GM19239 (cell line): ENCODE measurements around the gene ALKBH1.
"Not testable (repeated sequence)": the region's sequence is repeated elsewhere in the genome, so short reads cannot be mapped to it uniquely, and the experiment has no call there.

Experiments used
- DNase-seq: peaks from one replicate; pipeline ENCODE4 v3.0.0; 2011; ENCODE audit warnings: low spot score; ENCODE audit not compliant: insufficient read length
- FAIRE-seq: peaks from 2 replicates; lab custom pipeline; 2011; peaks lifted over from hg19 to GRCh38; lab: Jason Lieb, UNC

Gene ALKBH1

DNA sequence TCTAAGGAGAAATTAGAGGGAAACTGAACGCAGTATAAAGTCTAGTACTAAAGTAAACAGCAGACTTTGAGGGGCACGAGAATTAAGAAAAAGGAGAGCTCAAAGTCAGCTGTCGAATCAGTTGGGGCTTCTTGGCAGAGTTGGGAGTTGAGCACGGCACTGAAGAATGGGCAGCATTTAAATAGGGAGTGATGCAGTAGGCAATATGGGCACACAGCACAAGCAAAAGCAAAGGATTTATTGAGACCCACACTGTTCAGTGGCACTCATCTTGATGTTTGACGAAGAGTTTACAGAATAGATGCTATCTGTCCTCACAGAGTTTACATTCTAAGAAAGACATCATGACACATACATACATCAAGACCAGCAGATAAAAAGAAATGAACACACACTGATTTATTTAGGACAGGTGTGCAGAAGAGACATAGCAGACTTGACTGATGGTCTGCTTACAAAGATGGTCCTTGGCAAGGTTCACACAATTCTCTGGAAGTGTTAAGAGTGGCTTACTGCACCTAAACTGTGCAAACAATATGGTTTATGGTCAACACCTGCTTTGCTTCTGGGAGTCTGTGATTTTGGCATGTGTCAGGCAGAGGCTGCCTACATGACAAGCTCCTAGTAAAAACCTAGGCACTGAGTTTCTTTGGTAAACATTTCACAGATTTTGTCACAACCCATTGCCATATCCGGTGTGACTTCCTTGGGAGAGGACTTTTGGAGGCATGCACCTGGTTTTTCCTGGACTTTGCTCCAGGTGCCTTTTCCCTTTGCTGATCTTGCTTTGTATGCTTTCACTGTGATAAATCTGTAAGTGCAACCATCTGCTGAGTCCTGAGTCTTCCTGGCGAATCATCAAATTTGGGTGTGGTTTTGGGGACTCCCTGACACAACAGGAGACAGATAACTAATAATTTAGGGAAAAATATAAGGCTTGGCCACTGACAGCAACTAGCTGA is 26.3 kb downstream of the ALKBH1 start:
- FAIRE-seq (no peak), DNase-seq (no peak)

DNA sequence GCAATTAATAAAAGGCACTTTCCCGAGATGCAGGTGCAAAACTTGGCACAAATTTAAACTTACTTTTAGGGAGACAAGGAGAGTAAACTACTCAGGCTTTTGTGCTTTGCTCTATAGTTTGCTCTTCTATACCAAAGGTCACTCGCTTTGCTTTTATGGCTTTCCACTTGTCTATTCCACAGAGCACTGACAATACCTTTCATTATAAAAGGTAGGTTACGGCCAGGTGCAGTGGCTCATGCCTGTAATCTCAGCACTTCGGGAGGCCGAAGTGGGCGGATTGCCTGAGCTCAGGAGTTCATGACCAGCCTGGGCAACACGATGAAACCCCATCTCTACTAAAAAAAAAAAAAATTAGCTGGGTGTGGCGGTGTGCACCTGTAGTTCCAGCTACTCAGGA is 32.9 kb downstream of the ALKBH1 start:
- FAIRE-seq (no peak), DNase-seq (no peak)

DNA sequence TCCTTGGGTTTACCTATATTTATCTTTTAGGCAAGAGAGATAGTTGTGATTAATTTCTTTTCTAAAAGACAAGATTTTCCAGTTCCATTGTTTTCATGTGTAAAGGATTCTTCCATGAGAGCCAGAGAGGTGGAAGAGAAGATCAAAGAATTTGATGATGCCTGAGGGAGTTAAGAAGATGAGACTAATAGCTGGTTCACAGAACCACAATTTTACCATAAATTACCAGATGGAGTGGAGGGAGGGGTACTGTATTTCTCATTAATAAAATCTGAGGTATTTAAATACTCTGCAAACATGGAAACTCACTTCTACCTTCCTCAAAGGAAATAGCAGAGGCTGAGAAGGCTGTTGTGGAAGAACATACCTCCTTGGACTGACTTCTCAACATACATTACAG is 34.6 kb downstream of the ALKBH1 start:
- no peak for FAIRE-seq

DNA sequence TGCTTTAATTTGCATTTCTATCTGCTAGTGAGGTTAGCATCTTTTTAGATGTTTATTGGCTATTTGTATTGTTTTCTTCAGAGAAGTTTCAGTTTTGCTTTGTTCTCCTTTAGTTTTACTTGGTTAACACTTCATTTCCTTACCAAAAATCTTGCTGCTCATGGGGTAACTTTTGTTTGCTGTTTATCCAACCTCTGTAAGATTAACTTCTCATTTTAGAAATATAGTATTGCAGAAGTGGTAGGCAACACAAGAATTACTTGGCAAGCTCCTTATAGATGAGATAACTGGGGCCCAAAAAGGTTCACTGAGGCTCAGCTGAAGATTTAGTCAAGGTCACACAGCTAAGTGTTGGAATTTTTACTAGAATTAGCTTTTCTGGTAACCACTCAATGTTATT is 40.5 kb downstream of the ALKBH1 start:
- FAIRE-seq, result no peak
- no peak for DNase-seq

More for the DNA sequence above, 34.6 kb downstream of the ALKBH1 start:
- DNase-seq, result no peak

DNA sequence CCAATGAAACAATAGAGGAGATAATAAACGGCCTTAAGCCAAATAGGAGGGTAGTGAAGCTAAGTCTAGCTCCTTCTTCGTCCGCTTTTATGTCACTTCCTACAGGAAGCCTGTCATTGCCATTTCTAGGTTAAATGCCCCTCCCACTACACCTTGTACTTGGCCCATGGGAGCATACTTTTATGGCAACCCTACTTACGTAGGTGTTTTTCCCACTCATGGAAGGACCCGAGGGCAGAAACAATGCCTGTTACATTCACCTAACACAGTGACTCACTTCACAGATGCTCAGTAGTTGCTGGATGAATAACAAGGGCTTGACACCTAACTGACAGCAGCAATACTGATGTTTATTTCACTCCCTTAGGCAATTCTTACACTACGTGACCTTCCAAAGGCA is 44.5 kb downstream of the ALKBH1 start:
- FAIRE-seq (no peak), DNase-seq (no peak)

DNA sequence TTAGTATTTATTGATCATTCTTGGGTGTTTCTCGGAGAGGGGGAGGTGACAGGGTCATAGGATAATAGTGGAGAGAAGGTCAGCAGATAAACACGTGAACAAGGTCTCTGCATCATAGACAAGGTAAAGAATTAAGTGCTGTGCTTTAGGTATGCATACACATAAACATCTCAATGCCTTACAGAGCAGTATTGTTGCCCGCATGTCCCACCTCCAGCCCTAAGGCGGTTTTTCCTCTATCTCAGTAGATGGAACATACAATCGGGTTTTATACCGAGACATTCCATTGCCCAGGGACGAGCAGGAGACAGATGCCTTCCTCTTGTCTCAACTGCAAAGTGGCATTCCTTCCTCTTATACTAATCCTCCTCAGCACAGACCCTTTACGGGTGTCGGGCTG is 46.3 kb downstream of the ALKBH1 start:
- not testable (repeated sequence) for DNase-seq, FAIRE-seq

DNA sequence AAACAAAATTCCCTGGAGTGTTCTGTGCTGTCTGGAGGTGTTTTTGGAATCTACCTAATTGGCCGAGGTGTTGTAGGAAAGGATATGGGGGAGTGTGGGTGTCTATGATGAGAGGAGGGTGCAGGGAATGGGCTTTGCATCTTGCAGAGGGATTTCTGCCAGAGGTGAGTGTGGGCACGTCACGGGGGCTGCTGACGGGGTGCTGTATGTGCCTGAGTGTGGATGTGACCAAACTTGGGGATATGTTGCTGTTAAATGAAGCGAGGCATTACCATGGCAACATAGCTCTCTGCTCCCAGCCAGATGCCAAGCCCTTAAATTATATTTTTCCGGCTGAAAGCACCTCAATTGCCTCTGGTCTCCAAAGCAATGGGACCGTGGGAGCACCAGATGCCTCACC is 47.1 kb downstream of the ALKBH1 start:
- DNase-seq (no peak), FAIRE-seq (no peak)

DNA sequence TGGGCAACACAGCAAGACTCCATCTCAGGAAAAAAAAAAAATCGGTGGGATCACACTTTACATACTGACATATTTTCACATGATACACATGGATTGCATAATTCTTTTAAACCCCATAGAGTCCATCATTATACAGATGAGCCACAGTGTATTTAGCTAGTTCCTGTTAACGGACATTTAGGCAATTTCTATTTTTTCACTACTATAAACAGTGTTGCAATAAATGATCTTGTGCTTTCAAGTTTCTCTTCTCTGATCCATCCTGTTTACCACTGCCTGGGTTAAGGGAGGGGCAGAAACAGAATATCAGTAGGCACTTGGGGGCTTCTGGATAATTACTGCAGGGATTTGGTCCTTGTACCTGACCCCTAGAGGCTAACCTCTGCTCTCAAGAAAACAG is 48.0 kb downstream of the ALKBH1 start:
- DNase-seq (no peak), FAIRE-seq (no peak)

DNA sequence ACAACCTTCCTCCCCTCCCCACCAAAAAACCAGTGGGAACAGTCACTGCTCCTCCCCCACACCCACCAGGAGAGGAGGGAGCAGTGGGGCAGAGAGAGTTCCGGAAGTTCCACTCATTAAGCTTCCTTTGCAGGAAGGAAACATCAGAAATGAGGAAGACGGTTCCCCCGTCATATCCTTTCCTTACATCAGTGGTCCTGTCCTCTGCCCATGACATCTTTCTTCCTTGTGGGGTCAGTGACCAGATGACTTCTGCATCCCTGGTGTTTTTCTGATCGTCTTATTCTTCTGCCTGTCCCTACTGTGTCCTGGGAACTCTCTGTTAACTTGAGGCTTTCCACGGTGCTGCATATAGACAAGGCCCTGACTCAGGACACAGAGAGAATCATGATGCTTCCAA is 50.5 kb downstream of the ALKBH1 start:
- no peak for FAIRE-seq

DNA sequence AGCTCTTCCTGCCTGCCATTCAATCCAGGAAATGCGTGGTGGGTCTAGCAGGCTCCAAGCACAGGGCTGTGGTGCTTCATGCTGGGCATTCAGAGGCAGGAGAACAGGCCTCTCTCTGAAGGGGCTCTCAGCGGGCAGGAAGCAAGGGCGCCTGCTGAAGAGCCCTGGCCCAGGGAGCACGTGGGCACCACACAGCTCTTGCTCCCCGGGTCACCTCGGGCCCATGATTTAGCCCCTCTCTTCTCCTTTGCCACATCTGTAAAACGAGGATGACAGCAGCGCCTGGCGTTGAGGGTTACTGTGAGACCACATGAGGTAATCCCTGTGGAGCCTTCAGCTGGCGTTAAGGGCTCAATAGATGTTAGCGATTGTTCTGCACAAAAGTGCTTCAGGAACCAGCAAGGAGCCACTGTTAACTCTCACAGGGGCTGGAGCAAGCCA is 53.8 kb downstream of the ALKBH1 start:
- FAIRE-seq, result no peak
- DNase-seq, result no peak

More for the DNA sequence above, 50.5 kb downstream of the ALKBH1 start:
- no peak for DNase-seq

DNA sequence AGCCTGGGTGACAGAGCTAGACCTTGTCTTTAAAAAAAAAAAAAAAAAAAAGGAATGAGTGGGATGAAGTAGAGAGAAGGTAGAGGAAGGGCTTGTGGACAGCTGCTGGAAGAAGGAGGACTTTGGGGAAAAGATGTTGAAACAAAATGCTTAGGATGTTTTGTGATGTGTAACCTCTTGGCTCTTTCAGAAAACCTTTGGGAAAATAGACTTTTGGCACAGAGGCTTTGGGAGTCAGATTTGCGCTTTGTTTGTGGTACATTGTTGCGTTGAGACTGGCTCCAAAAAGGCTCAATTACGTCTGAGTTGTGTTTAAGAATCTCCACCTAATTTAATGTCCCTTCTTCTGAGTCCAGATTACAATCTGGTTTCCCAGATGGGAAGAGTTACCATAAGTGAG is 58.5 kb downstream of the ALKBH1 start:
- FAIRE-seq (no peak), DNase-seq (no peak)

DNA sequence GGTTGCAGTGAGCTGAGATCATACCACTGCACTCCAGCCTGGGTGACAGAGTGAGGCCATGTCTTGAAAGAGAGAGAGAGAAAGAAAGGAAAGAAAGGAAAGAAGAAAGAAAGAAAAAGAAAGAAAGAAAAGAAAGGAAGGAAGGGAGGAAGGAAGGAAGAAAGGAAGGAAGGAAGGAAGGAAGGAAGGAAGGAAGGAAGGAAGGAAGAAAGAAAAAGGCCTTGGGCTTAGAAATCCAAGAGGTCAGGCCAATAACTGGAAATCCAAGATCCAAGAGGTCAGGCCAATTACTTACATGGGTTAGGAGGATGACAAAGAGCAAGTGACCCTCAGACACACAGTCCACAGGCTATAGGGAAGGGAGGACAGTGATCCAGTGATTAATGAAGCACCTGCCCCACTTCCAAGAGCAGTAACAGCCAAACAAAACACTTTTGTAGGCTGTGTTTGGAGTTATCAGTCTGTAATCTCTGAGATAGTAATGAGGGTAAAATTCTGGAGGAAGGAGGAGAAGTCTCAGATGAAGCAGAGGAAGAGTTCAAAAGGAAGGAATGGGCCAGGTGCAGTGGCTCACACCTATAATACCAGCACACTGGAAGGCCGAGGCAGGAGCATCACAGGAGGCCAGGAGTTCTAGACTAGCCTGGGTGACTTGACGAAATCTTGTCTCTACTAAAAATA is 59.2 kb downstream of the ALKBH1 start:
- DNase-seq, result no peak

DNA sequence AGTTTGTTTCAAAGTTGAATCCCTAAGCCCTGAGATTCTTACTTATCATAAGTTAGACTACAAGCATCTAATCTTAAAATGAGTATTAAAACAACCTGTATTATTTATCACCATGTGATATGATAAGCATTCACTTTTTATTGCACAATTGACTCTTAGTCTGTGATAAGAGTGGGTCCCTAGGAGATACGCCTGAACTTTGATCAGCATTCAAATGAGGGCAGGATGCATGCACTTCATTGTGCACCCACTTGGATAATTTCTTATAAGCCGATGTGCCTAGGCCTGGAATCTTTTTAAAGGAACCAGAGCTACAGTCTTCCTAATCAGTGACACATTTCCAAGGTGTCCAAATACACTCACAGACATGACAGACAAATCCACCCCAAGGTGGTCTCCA is 60.0 kb downstream of the ALKBH1 start:
- FAIRE-seq (no peak), DNase-seq (no peak)

More for the DNA sequence above, 59.2 kb downstream of the ALKBH1 start:
- no peak for FAIRE-seq

DNA sequence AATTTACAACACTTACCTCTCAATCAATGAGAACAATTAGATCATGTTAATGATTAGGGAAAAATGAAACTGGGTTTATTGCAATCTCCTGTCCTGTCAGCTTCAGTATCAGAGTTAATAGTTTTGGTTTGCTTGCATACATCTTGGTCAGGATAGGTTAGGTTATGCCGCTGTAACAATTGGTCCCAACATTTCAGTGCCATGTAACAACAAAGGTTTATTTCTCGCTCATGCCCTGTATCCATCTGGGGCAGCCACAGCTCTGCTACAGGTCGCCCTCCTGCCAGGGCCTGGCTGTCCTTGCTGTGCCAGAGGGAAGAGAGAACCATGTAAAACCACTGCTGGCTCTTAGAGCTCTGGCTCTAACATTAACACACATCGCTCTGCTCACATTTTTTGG is 60.9 kb downstream of the ALKBH1 start:
- DNase-seq, result no peak
- no peak for FAIRE-seq

DNA sequence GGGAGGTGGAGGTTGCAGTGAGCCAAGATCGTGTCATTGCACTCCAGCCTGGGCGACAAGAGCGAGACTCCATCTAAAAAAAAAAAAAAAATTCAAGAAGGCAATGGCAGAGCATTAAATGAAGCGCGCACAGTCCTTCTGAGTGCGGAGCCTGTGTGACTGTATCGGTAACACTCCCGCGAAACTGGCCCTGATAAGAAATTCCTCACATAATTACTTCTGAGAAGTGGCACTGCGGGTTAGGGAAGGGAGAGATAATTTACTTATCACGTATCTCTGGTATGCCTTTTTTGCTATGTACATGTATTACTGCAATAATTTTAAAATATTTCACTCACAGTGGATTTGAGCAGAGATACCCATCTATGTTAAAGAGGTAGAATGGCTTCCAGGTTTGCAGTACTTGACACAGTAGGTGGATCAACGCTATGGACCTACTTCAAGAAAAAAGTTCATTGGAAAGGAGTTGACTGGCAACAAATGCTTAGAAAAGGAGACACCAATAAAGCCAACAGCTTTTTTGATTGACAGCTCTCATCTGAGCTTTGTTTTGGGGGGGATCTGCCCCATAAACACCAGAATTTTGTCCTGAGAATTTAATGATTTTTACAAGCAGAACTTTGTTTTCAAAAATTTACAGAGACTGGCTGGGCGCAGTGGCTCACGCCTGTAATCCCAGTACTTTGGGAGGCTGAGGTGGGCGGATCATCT is 62.1 kb downstream of the ALKBH1 start:
- no peak for DNase-seq
- no peak for FAIRE-seq

DNA sequence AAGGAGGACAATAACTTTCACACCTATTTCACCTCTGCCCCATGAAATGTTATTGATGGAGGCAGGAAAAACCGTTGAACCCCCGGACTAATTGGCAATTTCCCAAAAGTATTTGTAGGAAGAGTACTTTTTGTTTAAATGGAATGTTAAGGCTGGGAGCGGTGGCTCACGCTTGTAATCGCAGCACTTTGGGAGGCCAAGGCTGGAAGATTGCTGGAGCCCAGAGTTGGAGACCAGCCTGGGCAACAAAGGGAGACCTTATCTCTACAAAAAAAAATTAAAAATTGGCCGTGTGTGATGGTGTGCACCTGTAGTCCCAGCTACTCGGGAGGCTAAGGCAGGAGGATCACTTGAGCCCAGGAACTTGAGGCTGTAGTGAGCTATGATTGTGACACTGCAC is 65.4 kb downstream of the ALKBH1 start:
- FAIRE-seq (no peak), DNase-seq (no peak)

DNA sequence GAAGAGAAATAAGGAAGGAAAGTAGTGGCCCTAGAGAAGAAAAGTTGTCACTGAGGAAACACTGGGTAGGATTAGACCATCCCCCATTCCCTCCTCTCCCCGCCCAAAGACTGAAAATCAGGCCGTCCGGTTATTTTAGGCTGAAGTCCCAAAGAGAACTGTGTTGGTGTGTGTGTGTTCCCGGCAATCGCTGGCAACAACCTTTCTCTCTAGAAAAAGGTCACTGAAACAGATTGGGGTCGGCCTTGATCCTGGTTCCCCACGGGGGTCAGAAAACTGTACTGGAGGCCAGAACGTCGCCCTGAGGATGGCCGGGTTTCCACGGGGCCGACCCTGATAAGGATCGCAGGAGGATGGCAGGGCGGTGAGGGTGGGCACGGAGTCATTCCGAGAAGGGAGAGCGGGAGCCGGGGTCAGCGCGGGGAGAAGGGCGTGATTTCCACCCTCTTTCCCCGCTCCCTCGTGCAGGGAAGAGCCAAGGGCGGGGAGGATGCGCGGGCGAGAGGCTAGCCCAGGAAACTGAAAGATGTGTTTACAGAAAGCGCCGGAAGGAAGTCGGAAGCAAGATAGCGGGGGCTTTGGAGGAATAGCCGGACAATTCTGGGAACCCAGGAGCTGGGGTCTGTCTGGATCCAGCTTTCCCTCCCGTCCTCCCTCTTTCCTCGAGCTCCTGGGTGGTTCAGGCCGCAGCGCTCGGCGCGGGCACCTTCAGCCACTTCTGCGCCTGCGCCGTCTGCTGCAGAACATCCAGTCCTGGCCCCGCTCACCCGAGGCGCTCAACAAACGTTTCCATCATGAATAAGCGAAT is 66.1 kb downstream of the ALKBH1 start:
- peak; percentile 75 for FAIRE-seq
- peak; percentile 27 for DNase-seq

DNA sequence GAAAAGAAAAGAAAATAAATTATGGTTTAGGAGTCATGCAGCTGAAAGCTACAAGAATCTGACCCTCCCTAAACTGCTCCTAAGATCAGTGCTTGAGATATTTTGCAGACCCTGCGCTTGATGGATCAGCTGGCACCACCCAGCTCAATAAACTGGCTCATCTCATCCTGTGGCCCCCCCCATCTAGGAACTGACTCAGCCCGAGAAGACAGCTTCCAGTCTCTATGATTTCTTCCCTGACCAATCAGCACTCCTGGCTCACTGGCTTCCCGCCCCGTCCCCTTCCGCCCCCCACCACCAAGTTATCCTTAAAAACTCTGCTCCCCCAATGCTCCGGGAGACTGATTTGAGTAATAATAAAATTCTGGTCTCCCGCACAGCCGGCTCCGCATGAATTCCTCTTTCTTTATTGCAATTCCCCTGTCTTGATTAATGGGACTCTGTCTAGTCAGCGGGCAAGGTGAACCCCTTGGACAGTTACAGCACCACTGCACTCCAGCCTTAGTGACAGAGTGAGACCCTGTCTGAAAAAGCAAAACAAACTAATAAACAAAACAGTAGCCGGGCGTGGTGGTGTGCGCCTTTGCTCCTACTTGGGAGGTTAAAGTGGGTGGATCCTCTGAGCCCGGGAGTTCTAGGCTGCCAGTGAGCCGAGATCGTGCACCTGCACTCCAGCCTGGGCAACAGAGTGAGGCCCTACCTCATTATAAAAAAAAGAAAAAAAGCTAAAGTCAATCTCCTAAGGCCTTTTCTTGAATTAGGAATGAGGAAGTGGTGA is 66.9 kb downstream of the ALKBH1 start:
- DNase-seq (no peak), FAIRE-seq (peak; percentile 73)

DNA sequence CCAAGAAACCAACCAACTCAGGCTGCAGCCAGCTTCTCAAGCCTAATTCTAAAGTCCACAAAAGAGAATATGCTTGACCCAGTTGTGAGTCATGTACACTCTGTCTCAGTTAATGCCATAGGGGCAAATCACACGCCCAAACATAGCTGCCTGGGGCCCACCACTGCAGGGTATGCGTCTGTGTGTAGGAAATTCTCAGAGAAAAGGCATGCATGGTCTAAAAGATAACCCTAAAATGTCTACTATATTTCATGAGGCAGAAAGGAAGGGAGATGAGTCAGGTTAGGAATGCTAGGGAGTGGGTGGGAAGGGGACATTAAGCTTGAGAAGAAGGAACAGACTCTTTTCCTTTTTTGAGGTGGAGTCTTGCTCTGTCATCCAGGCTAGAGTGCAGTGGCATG is 69.1 kb downstream of the ALKBH1 start:
- FAIRE-seq, result no peak
- DNase-seq, result no peak
